Subcutaneous abdominal adipose tissue (tissue), 5 donors: ENCODE data around the gene CHP1.
"Not testable (repeated sequence)": the region's sequence is repeated elsewhere in the genome, so short reads cannot be mapped to it uniquely, and the experiment has no call there.

Source experiments
- H3K27ac ChIP-seq: one replicate; pipeline ENCODE4 v1.7.0; 2013; ENCODE audit warnings: low read depth, mild to moderate bottlenecking, inconsistent platforms, low read length, moderate library complexity
- H3K27me3 ChIP-seq, 5 donors: one replicate each; pipeline ENCODE4 v1.7.0; 2013; ENCODE audit warnings: low read length in 5 of 5, inconsistent platforms in 1 of 5; ENCODE audit not compliant: control insufficient read depth in 5 of 5, insufficient read depth in 4 of 5
- H3K36me3 ChIP-seq, 5 donors: one replicate each; pipeline ENCODE4 v1.7.0; 2013; ENCODE audit warnings: low read length in 5 of 5; ENCODE audit not compliant: control insufficient read depth in 5 of 5, insufficient read depth in 5 of 5
- H3K4me1 ChIP-seq, 5 donors: one replicate each; pipeline ENCODE4 v1.7.0; 2013; ENCODE audit warnings: low read length in 5 of 5, mild to moderate bottlenecking in 3 of 5, moderate library complexity in 1 of 5; ENCODE audit not compliant: control insufficient read depth in 5 of 5, insufficient read depth in 5 of 5
- H3K4me3 ChIP-seq, 5 donors: one replicate each; pipeline ENCODE4 v1.7.0; 2013; ENCODE audit warnings: low read length in 5 of 5, low read depth in 1 of 5
- H3K9ac ChIP-seq, 5 donors: one replicate each; pipeline ENCODE4 v1.7.0; 2013; ENCODE audit warnings: low read length in 5 of 5, mild to moderate bottlenecking in 4 of 5, moderate library complexity in 3 of 5
- H3K9me3 ChIP-seq, 5 donors: one replicate each; pipeline ENCODE4 v1.7.0; 2013; ENCODE audit warnings: low read length in 5 of 5; ENCODE audit not compliant: control insufficient read depth in 5 of 5
- donor health status: healthy.
- donor health status: healthy.
- donor health status: healthy.
- donor health status: healthy.
- donor health status: healthy.

The CHP1 gene

DNA sequence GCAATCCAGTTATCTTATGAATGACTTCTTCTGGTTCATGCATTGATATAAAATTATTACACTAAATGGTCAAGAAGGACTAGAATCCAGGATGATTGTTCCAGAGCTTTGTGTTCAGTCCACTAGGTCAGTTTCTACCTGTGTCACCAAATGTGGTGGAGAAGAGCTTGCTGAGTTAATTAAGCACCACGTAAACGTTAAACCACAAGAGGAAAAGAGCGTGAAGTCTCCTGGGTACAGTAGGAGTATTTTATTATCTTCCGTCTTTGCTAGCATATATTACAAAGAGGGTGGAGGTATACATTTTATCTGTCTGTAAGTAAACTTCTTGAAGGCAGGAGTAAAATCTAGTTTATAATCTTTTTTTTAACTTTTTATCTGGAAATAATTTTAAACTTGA, 23.5 kb downstream of the CHP1 start:
- Histone ChIP-seq H3K4me1 (peaks cover 0 to 45% (median 29%) of the 10 kb centered on the region in 5 donors), H3K9ac (no peak overlapping the region), H3K36me3 (peaks cover 12 to 26% (median 13%) of the 10 kb centered on the region in 5 donors)

DNA sequence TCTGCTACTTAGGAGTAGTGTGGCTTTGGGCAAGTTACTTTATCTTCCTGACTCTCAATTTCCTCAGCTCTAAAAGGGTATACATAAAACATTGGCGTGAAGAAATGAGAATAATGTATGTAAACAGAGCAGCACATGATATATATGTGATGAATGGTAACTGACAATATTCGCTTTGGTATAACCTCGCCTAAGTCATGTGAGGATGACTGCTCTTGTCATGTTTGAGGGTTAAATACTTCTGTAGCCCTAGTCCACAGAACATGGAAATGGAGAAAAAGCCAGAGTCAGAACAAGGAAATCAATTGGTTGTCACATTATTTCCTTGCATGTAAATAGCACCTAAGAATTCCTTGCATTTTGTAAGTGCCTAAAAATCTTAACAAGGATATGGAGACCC, 25.0 kb downstream of the CHP1 start:
- Histone ChIP-seq H3K9ac (peak overlapping the region in 2 of 5 donors; percentile 3 to 6), H3K27ac (peak overlapping the region; percentile 77), H3K36me3 (peaks cover 11 to 20% (median 13%) of the 10 kb centered on the region in 5 donors), H3K9me3 (no peaks in the 10 kb centered on the region), H3K4me3 (no peak overlapping the region), H3K27me3 (no peaks in the 10 kb centered on the region), H3K4me1 (peaks cover 0 to 51% (median 35%) of the 10 kb centered on the region in 5 donors)

More for the DNA sequence above, 23.5 kb downstream of the CHP1 start:
- Histone ChIP-seq H3K27ac (peak overlapping the region; percentile 77), H3K9me3 (no peaks in the 10 kb centered on the region), H3K27me3 (no peaks in the 10 kb centered on the region), H3K4me3 (no peak overlapping the region)

DNA sequence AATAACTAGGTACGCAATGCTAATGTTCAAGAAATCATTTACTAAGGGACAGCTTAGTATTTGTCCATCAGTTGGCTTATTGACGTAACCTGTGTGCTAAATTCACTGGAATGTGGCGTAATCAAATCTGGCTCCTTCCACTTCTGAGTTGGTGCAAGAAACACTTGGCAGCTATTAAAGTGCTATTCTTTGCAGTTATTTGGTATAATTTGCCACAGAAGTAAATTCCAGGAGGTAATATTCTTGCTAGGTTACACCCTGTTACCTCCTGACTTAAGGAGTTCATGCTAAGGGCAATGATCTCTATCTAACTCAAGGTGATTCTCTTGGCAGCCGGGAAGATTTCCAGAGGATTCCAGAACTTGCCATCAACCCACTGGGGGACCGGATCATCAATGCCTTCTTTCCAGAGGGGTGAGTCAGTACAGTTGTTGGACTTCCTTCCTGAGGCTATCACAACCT, 25.5 kb downstream of the CHP1 start:
- H3K27ac ChIP-seq = peak overlapping the region; percentile 77
- H3K4me3 ChIP-seq = no peak overlapping the region
- H3K27me3 ChIP-seq = no peaks in the 10 kb centered on the region
- H3K9me3 ChIP-seq = no peaks in the 10 kb centered on the region
- H3K9ac ChIP-seq = peak overlapping the region in 3 of 5 donors; percentile 3 to 75 (median 6)
- peaks cover 0 to 51% (median 35%) of the 10 kb centered on the region in 5 donors for H3K4me1 ChIP-seq
- H3K36me3 ChIP-seq = peaks cover 7 to 16% (median 12%) of the 10 kb centered on the region in 5 donors

DNA sequence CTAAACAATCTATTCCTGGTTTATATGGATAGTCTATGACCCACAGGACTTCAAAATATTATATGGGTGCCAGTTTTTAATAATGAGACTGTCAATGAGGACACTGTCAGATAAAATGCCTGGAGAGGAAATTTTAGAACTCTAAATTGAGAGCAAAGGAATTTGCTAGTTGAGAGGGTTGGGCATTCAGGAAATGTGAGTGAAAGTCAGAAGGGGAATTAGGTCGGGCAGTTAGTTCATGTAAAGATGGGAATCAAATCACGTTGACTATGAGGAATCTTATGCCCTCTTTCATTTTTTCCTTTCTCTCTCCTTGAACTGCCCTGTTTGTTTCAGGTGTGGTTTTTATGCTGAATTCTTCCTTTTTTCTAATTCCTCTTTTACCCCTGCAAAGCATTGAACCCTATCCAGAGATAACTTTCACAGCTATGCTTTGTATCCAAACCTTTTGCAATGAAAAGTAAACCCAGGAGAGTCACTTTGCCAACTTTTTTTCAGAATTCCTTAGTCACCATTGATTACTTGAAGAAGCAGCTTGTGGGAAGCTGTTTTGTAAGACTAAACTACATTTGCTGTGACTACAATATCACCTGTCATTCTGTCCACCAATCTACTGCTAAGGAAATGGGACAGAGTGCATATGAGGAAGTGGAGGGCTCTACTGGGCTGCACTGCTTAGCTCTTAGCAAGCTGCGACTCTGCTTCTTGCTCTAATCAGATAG, 27.8 kb downstream of the CHP1 start:
- Histone ChIP-seq H3K4me1 (peaks cover 2 to 61% (median 45%) of the 10 kb centered on the region in 5 donors), H3K9ac (peak overlapping the region in 4 of 5 donors; percentile 7 to 63 (median 46)), H3K36me3 (peaks cover 9 to 28% (median 20%) of the 10 kb centered on the region in 5 donors)

DNA sequence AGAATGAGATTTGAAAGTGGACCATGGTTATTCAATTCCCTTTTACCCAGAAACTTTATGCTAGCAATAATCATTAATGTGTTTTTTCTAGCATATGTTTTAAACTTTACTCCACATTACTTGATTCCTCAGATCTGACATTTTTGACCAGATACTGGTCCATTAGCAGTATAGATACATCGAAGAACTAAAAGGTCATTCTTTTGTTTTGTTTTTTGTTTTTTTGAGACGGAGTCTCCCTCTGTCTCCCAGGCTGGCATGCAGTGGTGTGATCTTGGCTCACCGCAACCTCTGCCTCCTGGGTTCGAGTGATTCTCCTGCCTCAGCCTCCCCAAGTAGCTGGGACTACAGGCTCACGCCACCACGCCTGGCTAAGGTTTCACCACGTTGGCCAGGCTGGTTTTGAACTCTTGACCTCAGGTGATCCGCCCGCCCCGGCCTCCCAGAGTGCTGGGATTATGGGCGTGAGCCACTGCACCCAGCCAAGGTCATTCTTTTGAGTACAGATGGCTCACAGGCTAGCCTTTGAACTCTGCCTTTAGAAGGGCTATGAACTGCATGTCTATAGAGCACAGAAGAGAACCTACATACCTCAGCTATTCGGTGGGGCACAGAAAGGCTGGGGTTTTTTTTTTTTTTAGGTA, 28.6 kb downstream of the CHP1 start:
- peaks cover 9 to 32% (median 18%) of the 10 kb centered on the region in 5 donors for H3K36me3 ChIP-seq
- H3K27ac ChIP-seq = peak overlapping the region; percentile 77
- H3K4me1 ChIP-seq = peaks cover 2 to 62% (median 50%) of the 10 kb centered on the region in 5 donors
- no peak overlapping the region for H3K4me3 ChIP-seq
- H3K27me3 ChIP-seq = no peaks in the 10 kb centered on the region
- H3K9ac ChIP-seq = peak overlapping the region in 4 of 5 donors; percentile 21 to 63 (median 43)
- no peaks in the 10 kb centered on the region for H3K9me3 ChIP-seq

More for the DNA sequence above, 27.8 kb downstream of the CHP1 start:
- no peaks in the 10 kb centered on the region for H3K27me3 ChIP-seq
- no peaks in the 10 kb centered on the region for H3K9me3 ChIP-seq
- H3K27ac ChIP-seq = peak overlapping the region; percentile 77
- no peak overlapping the region for H3K4me3 ChIP-seq

DNA sequence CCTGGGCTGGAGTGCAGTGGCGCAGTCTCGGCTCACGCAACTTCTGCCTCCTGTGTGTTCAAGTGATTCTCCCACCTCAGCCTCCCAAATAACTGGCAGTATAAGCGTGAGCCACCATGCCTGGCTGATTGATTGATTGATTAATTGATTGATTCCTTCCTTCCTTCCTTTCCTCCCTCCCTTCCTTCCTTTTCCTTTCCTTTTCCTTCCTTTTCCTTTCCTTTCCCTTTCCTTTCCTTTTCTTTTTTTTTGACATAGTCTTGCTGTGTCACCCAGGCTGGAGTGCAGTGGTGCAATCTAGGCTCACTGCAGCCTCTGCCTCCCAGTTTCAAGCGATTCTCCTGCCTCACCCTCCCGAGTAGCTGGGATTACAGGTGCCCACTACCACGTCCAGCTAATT, 29.9 kb downstream of the CHP1 start:
- not testable (repeated sequence) for H3K4me3 ChIP-seq, H3K9me3 ChIP-seq, H3K9ac ChIP-seq, H3K27me3 ChIP-seq
- peaks cover 2 to 65% (median 52%) of the 10 kb centered on the region in 5 donors for H3K4me1 ChIP-seq
- H3K27ac ChIP-seq = peak overlapping the region; percentile 77
- peaks cover 10 to 37% (median 21%) of the 10 kb centered on the region in 5 donors for H3K36me3 ChIP-seq

DNA sequence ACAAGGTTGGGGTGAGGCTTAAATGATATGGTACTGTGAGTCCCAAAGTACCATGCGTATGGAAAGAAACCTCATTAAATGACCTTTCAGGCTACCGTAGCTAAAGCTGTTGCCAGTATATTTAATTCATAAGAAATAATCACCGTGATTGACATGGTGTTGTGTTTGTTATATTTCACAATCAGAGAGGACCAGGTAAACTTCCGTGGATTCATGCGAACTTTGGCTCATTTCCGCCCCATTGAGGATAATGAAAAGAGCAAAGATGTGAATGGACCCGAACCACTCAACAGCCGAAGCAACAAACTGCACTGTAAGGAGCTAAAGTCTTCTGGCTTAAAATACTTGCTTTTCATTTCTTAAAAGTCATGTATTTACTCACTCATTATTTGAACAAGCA, 31.5 kb downstream of the CHP1 start:
- Histone ChIP-seq H3K4me1 (peaks cover 2 to 53% (median 43%) of the 10 kb centered on the region in 5 donors), H3K27ac (peak overlapping the region; percentile 54), H3K4me3 (no peak overlapping the region), H3K9ac (no peak overlapping the region), H3K9me3 (no peaks in the 10 kb centered on the region), H3K36me3 (peaks cover 10 to 37% (median 24%) of the 10 kb centered on the region in 5 donors), H3K27me3 (no peaks in the 10 kb centered on the region)

DNA sequence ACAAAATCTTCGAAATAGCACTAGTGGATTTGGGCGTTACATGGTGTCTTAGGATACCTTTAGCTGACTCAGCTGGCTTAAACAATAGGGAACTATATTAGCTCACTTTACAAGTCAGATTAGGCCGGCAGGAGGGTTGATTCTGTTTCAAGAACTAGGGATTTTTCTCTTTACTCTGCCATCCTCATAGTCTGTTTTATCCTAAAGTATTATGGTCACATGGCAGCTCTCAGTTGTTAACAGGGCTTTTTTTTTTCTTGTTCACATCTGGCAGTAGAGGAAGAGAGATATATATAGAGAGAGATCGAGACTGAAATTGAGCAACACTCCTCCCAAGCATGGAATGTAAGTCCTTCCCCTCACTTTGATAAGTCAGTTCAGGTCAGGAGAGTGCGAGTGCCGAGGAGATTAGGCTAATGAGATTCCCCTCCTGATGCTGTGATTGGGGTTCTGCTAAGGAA, 32.9 kb downstream of the CHP1 start:
- Histone ChIP-seq H3K4me3 (no peak overlapping the region), H3K27ac (peak overlapping the region; percentile 74), H3K36me3 (peaks cover 6 to 34% (median 20%) of the 10 kb centered on the region in 5 donors), H3K9ac (peak overlapping the region in 2 of 5 donors; percentile 27 to 39), H3K27me3 (no peaks in the 10 kb centered on the region), H3K9me3 (no peaks in the 10 kb centered on the region), H3K4me1 (peaks cover 1 to 39% (median 30%) of the 10 kb centered on the region in 5 donors)

DNA sequence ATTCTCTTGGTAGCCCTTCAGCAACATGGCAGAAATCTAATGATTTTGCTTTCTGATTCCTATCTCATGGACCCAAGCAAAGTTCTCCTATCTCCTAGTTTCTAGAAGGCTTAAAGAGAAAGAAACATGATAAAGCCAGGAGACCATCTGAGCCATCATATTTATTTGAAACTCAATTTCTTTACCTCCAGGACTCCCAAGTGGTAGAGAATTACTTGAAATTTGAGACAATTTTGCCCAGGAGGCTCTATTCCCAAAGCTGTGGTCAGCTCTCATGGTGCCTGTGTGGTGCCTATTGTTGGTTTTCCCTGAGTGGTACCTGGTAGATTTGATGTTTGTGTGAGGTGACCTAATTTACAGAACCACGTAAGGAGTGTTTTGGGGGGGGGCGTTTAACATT, 38.8 kb downstream of the CHP1 start:
- no peak overlapping the region for H3K4me3 ChIP-seq
- peaks cover 0 to 5% (median 2%) of the 10 kb centered on the region in 5 donors for H3K4me1 ChIP-seq
- no peaks in the 10 kb centered on the region for H3K9me3 ChIP-seq
- no peak overlapping the region for H3K9ac ChIP-seq
- H3K36me3 ChIP-seq = peaks cover 10 to 47% (median 33%) of the 10 kb centered on the region in 5 donors
- H3K27me3 ChIP-seq = no peaks in the 10 kb centered on the region
- no peak overlapping the region for H3K27ac ChIP-seq

DNA sequence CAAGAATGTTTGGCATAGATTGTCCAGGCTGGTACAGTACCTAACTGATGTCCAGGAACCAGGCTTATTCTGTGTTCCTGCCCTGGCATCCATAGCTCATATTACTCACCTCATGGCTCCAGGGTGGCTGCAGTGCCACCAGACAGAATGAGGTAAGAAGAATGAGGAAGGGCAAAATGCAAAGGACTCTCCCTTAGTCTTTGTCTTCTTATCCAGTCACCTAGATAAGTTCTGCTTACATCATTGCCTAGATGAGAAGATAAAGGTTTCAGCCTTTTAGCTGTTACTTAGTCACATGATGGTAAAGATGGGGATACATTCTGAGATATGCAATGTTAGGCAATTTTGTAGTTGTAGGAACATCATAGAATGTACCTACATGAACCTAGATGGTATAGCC, 45.8 kb downstream of the CHP1 start:
- Histone ChIP-seq H3K27ac (no peak overlapping the region), H3K9me3 (no peaks in the 10 kb centered on the region), H3K36me3 (peaks cover 21 to 70% (median 50%) of the 10 kb centered on the region in 5 donors), H3K4me3 (no peak overlapping the region), H3K4me1 (no peaks in the 10 kb centered on the region), H3K9ac (no peak overlapping the region), H3K27me3 (no peaks in the 10 kb centered on the region)
